ENCODE measurements around the gene LHX6. TPM values are rescaled to one million over a fixed set of nuclear protein-coding genes. Genes with fewer than 3 reads are reported as not detected.

Gene LHX6
- total and polyA plus RNA-seq, 2 of the 13 experiments (the other 11 are each of a cell fraction or from before 2014, with no cell fraction given): 1.1 to 1.3 TPM

GRCh38 chr9:122168356-122168755 lies 60.4 kb downstream of the LHX6 start:
- Histone ChIP-seq H3K4me3 (replicated peaks in 1 of 3; ENCODE audit: insufficient read depth in 1 of 3, low read depth in 2 of 3, low read length in 3 of 3) (no peak overlapping the region), H2AFZ (ENCODE audit: low read length) (no peak overlapping the region), H4K20me1 (ENCODE audit: insufficient read depth, low read length) (no peaks in the 10 kb centered on the region), H3K36me3 (replicated peaks in 1 of 2; ENCODE audit: control insufficient read depth in 1 of 2, insufficient read depth in 2 of 2, low read length in 2 of 2) (no peaks in the 10 kb centered on the region), H3K4me1 (ENCODE audit: insufficient read depth, low read length) (peaks cover 9% of the 10 kb centered on the region), H3K27me3 (ENCODE audit: control insufficient read depth in 1 of 2, insufficient read depth in 2 of 2, low read length in 2 of 2) (peaks cover 3 to 10% of the 10 kb centered on the region in 2 experiments; a peak in 2 of 5 replicates), H3K9ac (ENCODE audit: insufficient read depth, low read depth, low read length) (no peak overlapping the region), H3K9me3 (ENCODE audit: low read length) (no peaks in the 10 kb centered on the region), H3K27ac (ENCODE audit: extremely low read length, insufficient read depth, low read length) (no peak overlapping the region), H3K79me2 (ENCODE audit: insufficient read depth, low read length) (no peaks in the 10 kb centered on the region), H3K4me2 (ENCODE audit: low read depth, low read length) (no peak overlapping the region)
- no peak for TF ChIP-seq ZBTB2 (CRISPR knock-in tag; IDR thresholded peaks at IDR 0.05; ENCODE audit: low read depth)
- no peak for DNase-seq (ENCODE audit: low spot score)
- POLR2A ChIA-PET: interaction anchor here (0.8 kb wide), 1 partner anchor 18 kb away, joined by 3 read pairs; no protein-coding TSS in a partner anchor
- ATAC-seq: no peak
- 8% methylated on average over 3 of the region's 3 CpGs for WGBS (ENCODE audit: low lambda C conversion rate)
- CTCF ChIA-PET (ENCODE audit: low intra/inter-chr PET ratio, low total read pairs): no interaction called here
- no peak for FAIRE-seq
- BruUV-seq (replicated peaks): no TSS peak
- intact Hi-C loops (cut with micrococcal nuclease; ENCODE audit: unreplicated experiment): no loop called here
- in situ Hi-C loops (cut with HindIII; ENCODE audit: extremely low pct_ligation_motif_present, low pct_unique_long_range_greater_than_20kb): no loop called here

- Histone ChIP-seq H3K9me3 (ENCODE audit: low read length) (no peaks in the 10 kb centered on the region), H3K9ac (ENCODE audit: insufficient read depth, low read depth, low read length) (no peak overlapping the region), H3K4me3 (replicated peaks in 1 of 3; ENCODE audit: insufficient read depth in 1 of 3, low read depth in 2 of 3, low read length in 3 of 3) (no peak overlapping the region), H4K20me1 (ENCODE audit: insufficient read depth, low read length) (no peaks in the 10 kb centered on the region), H3K27me3 (ENCODE audit: control insufficient read depth in 1 of 2, insufficient read depth in 2 of 2, low read length in 2 of 2) (peaks cover 1 to 9% of the 10 kb centered on the region in 2 experiments; a peak in 1 of 5 replicates), H3K36me3 (replicated peaks in 1 of 2; ENCODE audit: control insufficient read depth in 1 of 2, insufficient read depth in 2 of 2, low read length in 2 of 2) (no peaks in the 10 kb centered on the region), H3K4me1 (ENCODE audit: insufficient read depth, low read length) (0 out of 2 replicates have a peak, but pooled peaks cover 5% of the 10 kb centered on the region), H3K27ac (ENCODE audit: extremely low read length, insufficient read depth, low read length) (no peak overlapping the region), H2AFZ (ENCODE audit: low read length) (no peak overlapping the region), H3K4me2 (ENCODE audit: low read depth, low read length) (no peak overlapping the region), H3K79me2 (ENCODE audit: insufficient read depth, low read length) (peaks cover 3% of the 10 kb centered on the region)
- TF ChIP-seq IRX3 (CRISPR knock-in tag; IDR thresholded peaks at IDR 0.05; ENCODE audit: borderline replicate concordance, low read depth): no peak
- no peak for TF ChIP-seq MTA3 (CRISPR knock-in tag; IDR thresholded peaks at IDR 0.05)
- TF ChIP-seq ZBTB8A (CRISPR knock-in tag; IDR thresholded peaks at IDR 0.05; ENCODE audit: borderline replicate concordance, low read depth): no peak
- TF ChIP-seq CEBPZ (IDR thresholded peaks at IDR 0.05; ENCODE audit: low read length): no peak
- no peak for TF ChIP-seq TOPORS (CRISPR knock-in tag; IDR thresholded peaks at IDR 0.05)
- TF ChIP-seq CENPX (CRISPR knock-in tag; IDR thresholded peaks at IDR 0.05): no peak
- TF ChIP-seq RFXANK (CRISPR knock-in tag; IDR thresholded peaks at IDR 0.05): no peak
- no peak for TF ChIP-seq RNF2 (conservative IDR thresholded peaks at IDR 0.05; ENCODE audit: low read depth)
- POLR2A ChIA-PET: interaction anchor here (1.2 kb wide), 1 partner anchor 101 kb away, joined by 3 read pairs; the partner anchor contains the start of genes MRRF and RBM18
- ATAC-seq: no peak
- DNase-seq (ENCODE audit: low spot score): no peak
- in situ Hi-C loops (cut with HindIII; ENCODE audit: extremely low pct_ligation_motif_present, low pct_unique_long_range_greater_than_20kb) (no loop called here), intact Hi-C loops (cut with micrococcal nuclease; ENCODE audit: unreplicated experiment) (no loop called here)
- WGBS (ENCODE audit: low lambda C conversion rate): 4% methylated on average over 2 of the region's 2 CpGs
- no TSS peak for BruUV-seq (replicated peaks)
- no peak for FAIRE-seq
- CTCF ChIA-PET (ENCODE audit: low intra/inter-chr PET ratio, low total read pairs): no interaction called here
Measured at GRCh38 chr9:122164286-122164685, 64.5 kb downstream of the LHX6 start.

Data from HepG2 (cell line).